K562 (cell line): ENCODE data around the gene PIK3C2B. TPM values are rescaled to one million over a fixed set of nuclear protein-coding genes. Genes with fewer than 3 reads are reported as not detected.
A peak's percentile ranks its signal among the peaks of the same experiment; 100 is the strongest.

Experiments
- BACH1 ChIP-seq: fragments of 200-800 bp; sonication (Bioruptor generic); IDR thresholded peaks from 2 replicates; pipeline ENCODE4 v1.6.1; 2016; ENCODE audit warnings: missing genetic modification characterization, missing compliant biosample characterization
- CBX3 ChIP-seq, 2 experiments: IDR thresholded peaks; 1 replicate in 1 of 2; 2 replicates in 1 of 2; pipeline ENCODE4 v1.6.1; 2012; ENCODE audit warnings: inconsistent platforms in 2 of 2, low read length in 2 of 2, borderline replicate concordance in 1 of 2, control low read depth in 1 of 2
- DNMT1 ChIP-seq: fragments of 450-650 bp; IDR thresholded peaks from 2 replicates; pipeline ENCODE4 v1.6.1; 2016; ENCODE audit warnings: antibody characterized with exemption, mild to moderate bottlenecking
- EGR1 ChIP-seq: fragments of 450-650 bp; conservative IDR thresholded peaks from 2 replicates; pipeline ENCODE4 v1.6.1; 2017; ENCODE audit warnings: mild to moderate bottlenecking
- ELF4 ChIP-seq: fragments of 450-650 bp; formaldehyde crosslinking; IDR thresholded peaks from 2 replicates; pipeline ENCODE4 v1.4.0; 2022; ENCODE audit warnings: missing genetic modification characterization
- ESRRA ChIP-seq: fragments of 450-650 bp; IDR thresholded peaks from 2 replicates; pipeline ENCODE4 v1.6.1; 2014; ENCODE audit warnings: low read depth, mild to moderate bottlenecking, moderate library complexity, borderline replicate concordance
- FOXP1 ChIP-seq: sonication (generic); formaldehyde crosslinking; IDR thresholded peaks from 2 replicates; pipeline ENCODE4 v1.8.0; 2022; ENCODE audit warnings: mild to moderate bottlenecking, missing genetic modification reagents
- KDM4B ChIP-seq, 2 experiments: fragments of 450-650 bp in 1 of 2; sonication (generic) in 1 of 2; IDR thresholded peaks; 2 replicates each; pipeline ENCODE4 v1.6.1; 2016 to 2017; ENCODE audit warnings: borderline replicate concordance in 2 of 2, antibody characterized with exemption in 1 of 2, low read depth in 1 of 2, mild to moderate bottlenecking in 1 of 2
- MTA1 ChIP-seq: fragments of 450-650 bp; IDR thresholded peaks from 2 replicates; pipeline ENCODE4 v1.6.1; 2017; ENCODE audit warnings: borderline replicate concordance
- PYGO2 ChIP-seq: fragments of 450-650 bp; IDR thresholded peaks from 2 replicates; pipeline ENCODE4 v1.6.1; 2016; ENCODE audit warnings: mild to moderate bottlenecking, missing genetic modification characterization, moderate library complexity, missing compliant biosample characterization
- RB1 ChIP-seq: fragments of 450-650 bp; IDR thresholded peaks from 2 replicates; pipeline ENCODE4 v1.6.1; 2017; ENCODE audit warnings: low read depth, mild to moderate bottlenecking
- RBM25 ChIP-seq: fragments of 200-400 bp; formaldehyde crosslinking; IDR thresholded peaks from 2 replicates; pipeline ENCODE4 v1.6.1; 2018; ENCODE audit warnings: low read length, low read depth, moderate library complexity; ENCODE audit not compliant: severe bottlenecking
- SMARCA5 ChIP-seq: fragments of 450-650 bp; IDR thresholded peaks from 2 replicates; pipeline ENCODE4 v1.6.1; 2016
- SNIP1 ChIP-seq: fragments of 450-650 bp; IDR thresholded peaks from 2 replicates; pipeline ENCODE4 v1.7.1; 2017; ENCODE audit warnings: low read depth, mild to moderate bottlenecking
- SRSF7 ChIP-seq: fragments of 200-400 bp; formaldehyde crosslinking; optimal IDR thresholded peaks from 2 replicates; pipeline ENCODE3; 2017; ENCODE audit warnings: mild to moderate bottlenecking, low read depth, low read length
- TARDBP ChIP-seq: fragments of 450-650 bp; IDR thresholded peaks from 2 replicates; pipeline ENCODE4 v1.6.1; 2016
- TEAD1 ChIP-seq, 2 experiments: fragments of 450-650 bp in 1 of 2; sonication (generic) in 1 of 2; formaldehyde crosslinking; IDR thresholded peaks; 2 replicates each; pipeline versions ENCODE4 v1.4.0 to v1.8.0; 2020 to 2022; ENCODE audit warnings: mild to moderate bottlenecking in 2 of 2, missing genetic modification reagents in 1 of 2
- polyA plus RNA-seq, 8 experiments: library from polyadenylated mRNA; depleted of rRNA in 4 of 8; stranded (reverse) in 5 of 8; unstranded in 3 of 8; fragments of >200 nt; fragmentation: Nextera tagmentation in 2 of 8; fragmentation: Illumina TruSeq in 1 of 8; extraction: Ambion mirVana in 2 of 8; extraction: Trizol in 1 of 8; gene quantifications; 2 replicates each; pipeline versions ENCODE4 v1.2.1 to v1.2.3, GENCODE V29; 2011 to 2014; ENCODE audit warnings: inconsistent platforms in 1 of 8, missing spikeins in 1 of 8
- total RNA-seq, 7 experiments: library from RNA; depleted of rRNA in 6 of 7; stranded (reverse); fragments of >200 nt in 6 of 7; fragmentation: Illumina TruSeq in 2 of 7; extraction: Trizol in 2 of 7; gene quantifications; 2 replicates each; pipeline versions ENCODE4 v1.2.1 to v1.2.3, GENCODE V29; 2011 to 2021; ENCODE audit warnings: low replicate concordance in 1 of 7
- TF ChIP-seq, protein P1 (sequence below): sonication (generic); formaldehyde crosslinking; IDR thresholded peaks from 2 replicates; pipeline ENCODE4 v1.8.0; 2023; ENCODE audit warnings: mild to moderate bottlenecking, missing genetic modification reagents
- TF ChIP-seq, protein P2 (sequence below): fragments of 450-650 bp; formaldehyde crosslinking; IDR thresholded peaks from 2 replicates; pipeline ENCODE4 v1.4.0; 2022; ENCODE audit warnings: mild to moderate bottlenecking, moderate library complexity
- TF ChIP-seq, protein P3 (sequence below): fragments of 250-450 bp; sonication (Bioruptor Pico); IDR thresholded peaks from 2 replicates; pipeline ENCODE4 v1.5.1; 2021; ENCODE audit warnings: mild to moderate bottlenecking

Gene PIK3C2B
- total and polyA plus RNA-seq, 9 of the 15 experiments (the other 6 are each of a cell fraction or from before 2014, with no cell fraction given): 0.10 to 2.9 (median 0.72) TPM

DNA sequence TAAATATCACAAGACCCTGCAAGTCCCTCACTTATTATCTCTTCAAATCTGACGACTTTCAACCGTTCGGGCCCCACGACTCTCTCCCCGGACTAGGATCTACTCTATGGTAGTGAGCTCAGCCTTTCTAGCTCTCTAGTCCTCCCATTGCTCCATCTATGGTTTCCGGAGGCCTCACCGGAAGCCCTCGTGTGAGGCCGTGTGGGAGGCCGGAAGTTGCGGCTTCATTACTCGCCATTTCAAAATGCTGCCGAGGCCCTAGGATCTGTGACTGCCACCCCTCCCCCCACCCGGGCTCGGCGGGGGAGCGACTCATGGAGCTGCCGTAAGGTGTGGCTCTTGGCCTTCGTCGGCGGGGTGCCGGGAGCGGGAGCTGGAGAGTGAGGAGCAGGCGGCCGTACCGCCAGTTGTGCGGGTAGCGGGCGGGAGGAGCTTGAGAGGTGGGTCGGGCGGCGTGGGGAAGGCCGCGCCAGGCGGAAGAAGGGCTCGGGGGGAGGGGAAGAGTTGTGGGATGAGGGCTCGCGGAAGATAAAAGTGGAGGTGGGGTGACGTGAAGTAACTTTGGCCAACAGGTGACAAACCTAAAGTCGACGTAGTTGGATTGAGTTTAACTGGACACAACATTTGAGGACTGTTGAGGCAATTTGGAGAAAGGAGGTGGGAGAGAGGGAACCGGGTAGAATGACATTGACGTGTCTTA is 21.7 kb upstream of the PIK3C2B start, which contains the start of gene MDM4 (continued):
- TF ChIP-seq BACH1 (peak; percentile 68; the same call in 1 of the 2 replicates), ELF4 (peak; percentile 94), PYGO2 (tag) (no peak), TARDBP (no peak), KDM4B (IDR thresholded peaks at IDR 0.05; ENCODE audit: borderline replicate concordance in 2 of 2, low read depth in 1 of 2) (peak in 1 of 2 experiments; percentile 85; a peak in 1 of 4 replicates), DNMT1 (0 out of 2 replicates have a peak, but pooled peaks have one; percentile 86), RB1 (peak; percentile 90), SNIP1 (peak; percentile 98), SRSF7 (no peak), TEAD1 (CRISPR knock-in tag; IDR thresholded peaks at IDR 0.05) (peak; percentile 10 to 87; a peak in 1 of 4 replicates), MTA1 (peak; percentile 96), CBX3 (IDR thresholded peaks at IDR 0.05; ENCODE audit: borderline replicate concordance in 1 of 2, low read length in 2 of 2) (peak in 1 of 2 experiments; percentile 37; a peak in 1 of 3 replicates), RBM25 (no peak), EGR1 (peak; percentile 86), ESRRA (peak; percentile 80; the same call in 1 of the 2 replicates), SMARCA5 (peak; percentile 82; the same call in 1 of the 2 replicates), FOXP1 (CRISPR knock-in tag) (peak; percentile 67; the same call in 1 of the 2 replicates)
- TF ChIP-seq, protein P1, sequence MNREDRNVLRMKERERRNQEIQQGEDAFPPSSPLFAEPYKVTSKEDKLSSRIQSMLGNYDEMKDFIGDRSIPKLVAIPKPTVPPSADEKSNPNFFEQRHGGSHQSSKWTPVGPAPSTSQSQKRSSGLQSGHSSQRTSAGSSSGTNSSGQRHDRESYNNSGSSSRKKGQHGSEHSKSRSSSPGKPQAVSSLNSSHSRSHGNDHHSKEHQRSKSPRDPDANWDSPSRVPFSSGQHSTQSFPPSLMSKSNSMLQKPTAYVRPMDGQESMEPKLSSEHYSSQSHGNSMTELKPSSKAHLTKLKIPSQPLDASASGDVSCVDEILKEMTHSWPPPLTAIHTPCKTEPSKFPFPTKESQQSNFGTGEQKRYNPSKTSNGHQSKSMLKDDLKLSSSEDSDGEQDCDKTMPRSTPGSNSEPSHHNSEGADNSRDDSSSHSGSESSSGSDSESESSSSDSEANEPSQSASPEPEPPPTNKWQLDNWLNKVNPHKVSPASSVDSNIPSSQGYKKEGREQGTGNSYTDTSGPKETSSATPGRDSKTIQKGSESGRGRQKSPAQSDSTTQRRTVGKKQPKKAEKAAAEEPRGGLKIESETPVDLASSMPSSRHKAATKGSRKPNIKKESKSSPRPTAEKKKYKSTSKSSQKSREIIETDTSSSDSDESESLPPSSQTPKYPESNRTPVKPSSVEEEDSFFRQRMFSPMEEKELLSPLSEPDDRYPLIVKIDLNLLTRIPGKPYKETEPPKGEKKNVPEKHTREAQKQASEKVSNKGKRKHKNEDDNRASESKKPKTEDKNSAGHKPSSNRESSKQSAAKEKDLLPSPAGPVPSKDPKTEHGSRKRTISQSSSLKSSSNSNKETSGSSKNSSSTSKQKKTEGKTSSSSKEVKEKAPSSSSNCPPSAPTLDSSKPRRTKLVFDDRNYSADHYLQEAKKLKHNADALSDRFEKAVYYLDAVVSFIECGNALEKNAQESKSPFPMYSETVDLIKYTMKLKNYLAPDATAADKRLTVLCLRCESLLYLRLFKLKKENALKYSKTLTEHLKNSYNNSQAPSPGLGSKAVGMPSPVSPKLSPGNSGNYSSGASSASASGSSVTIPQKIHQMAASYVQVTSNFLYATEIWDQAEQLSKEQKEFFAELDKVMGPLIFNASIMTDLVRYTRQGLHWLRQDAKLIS (CRISPR knock-in tag): peak; percentile 99
- TF ChIP-seq, protein P2, sequence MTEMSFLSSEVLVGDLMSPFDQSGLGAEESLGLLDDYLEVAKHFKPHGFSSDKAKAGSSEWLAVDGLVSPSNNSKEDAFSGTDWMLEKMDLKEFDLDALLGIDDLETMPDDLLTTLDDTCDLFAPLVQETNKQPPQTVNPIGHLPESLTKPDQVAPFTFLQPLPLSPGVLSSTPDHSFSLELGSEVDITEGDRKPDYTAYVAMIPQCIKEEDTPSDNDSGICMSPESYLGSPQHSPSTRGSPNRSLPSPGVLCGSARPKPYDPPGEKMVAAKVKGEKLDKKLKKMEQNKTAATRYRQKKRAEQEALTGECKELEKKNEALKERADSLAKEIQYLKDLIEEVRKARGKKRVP (CRISPR knock-in tag): no peak
- TF ChIP-seq, protein P3, sequence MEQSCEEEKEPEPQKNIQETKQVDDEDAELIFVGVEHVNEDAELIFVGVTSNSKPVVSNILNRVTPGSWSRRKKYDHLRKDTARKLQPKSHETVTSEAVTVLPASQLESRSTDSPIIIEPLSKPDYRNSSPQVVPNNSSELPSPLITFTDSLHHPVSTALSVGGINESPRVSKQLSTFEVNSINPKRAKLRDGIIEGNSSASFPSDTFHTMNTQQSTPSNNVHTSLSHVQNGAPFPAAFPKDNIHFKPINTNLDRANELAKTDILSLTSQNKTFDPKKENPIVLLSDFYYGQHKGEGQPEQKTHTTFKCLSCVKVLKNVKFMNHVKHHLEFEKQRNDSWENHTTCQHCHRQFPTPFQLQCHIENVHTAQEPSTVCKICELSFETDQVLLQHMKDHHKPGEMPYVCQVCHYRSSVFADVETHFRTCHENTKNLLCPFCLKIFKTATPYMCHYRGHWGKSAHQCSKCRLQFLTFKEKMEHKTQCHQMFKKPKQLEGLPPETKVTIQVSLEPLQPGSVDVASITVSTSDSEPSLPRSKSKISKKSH (CRISPR knock-in tag): no peak
